K562 (cell line): Measurements from ENCODE around the gene CRYBG2. TPM values are rescaled to one million over a fixed set of nuclear protein-coding genes. Genes with fewer than 3 reads are reported as not detected.

Experiments used
- ATF1 ChIP-seq, 2 experiments: fragments of 450-650 bp in 1 of 2; IDR thresholded peaks; 2 replicates each; pipeline ENCODE4 v1.6.1; 2016; ENCODE audit warnings: missing compliant biosample characterization in 1 of 2, missing genetic modification characterization in 1 of 2
- ATF3 ChIP-seq, 2 experiments: fragments of 450-650 bp in 1 of 2; sonication (generic) in 1 of 2; formaldehyde crosslinking in 1 of 2; IDR thresholded peaks in 1 of 2; conservative IDR thresholded peaks in 1 of 2; 2 replicates each; pipeline versions ENCODE4 v1.6.1 to v1.8.1; 2016 to 2023; ENCODE audit warnings: mild to moderate bottlenecking in 2 of 2, moderate library complexity in 2 of 2, inconsistent platforms in 1 of 2, missing genetic modification reagents in 1 of 2
- BCOR ChIP-seq: fragments of 450-650 bp; IDR thresholded peaks from 2 replicates; pipeline ENCODE4 v1.6.1; 2016
- CBFA2T3 ChIP-seq: fragments of 450-650 bp; IDR thresholded peaks from 2 replicates; pipeline ENCODE4 v1.6.1; 2017
- CEBPG ChIP-seq, 3 experiments: fragments of 200-800 bp in 1 of 3; sonication (Bioruptor generic) in 1 of 3; sonication (generic) in 1 of 3; formaldehyde crosslinking in 1 of 3; IDR thresholded peaks in 2 of 3; conservative IDR thresholded peaks in 1 of 3; 2 replicates each; pipeline versions ENCODE4 v1.6.1 to v1.8.0; 2016 to 2022; ENCODE audit warnings: missing compliant biosample characterization in 2 of 3, missing genetic modification characterization in 2 of 3, mild to moderate bottlenecking in 1 of 3, missing genetic modification reagents in 1 of 3
- CREB1 ChIP-seq, 2 experiments: sonication (generic) in 1 of 2; formaldehyde crosslinking in 1 of 2; IDR thresholded peaks; 2 replicates each; pipeline versions ENCODE4 v1.6.1 to v1.8.0; 2012 to 2022; ENCODE audit warnings: inconsistent platforms in 1 of 2, mild to moderate bottlenecking in 1 of 2, missing genetic modification reagents in 1 of 2, moderate library complexity in 1 of 2
- CREM ChIP-seq: IDR thresholded peaks from 2 replicates; pipeline ENCODE4 v1.6.1; 2014; ENCODE audit warnings: antibody characterized with exemption, low read depth
- DACH1 ChIP-seq: fragments of 450-650 bp; IDR thresholded peaks from 2 replicates; pipeline ENCODE4 v1.6.1; 2018; ENCODE audit not compliant: partially characterized antibody
- E2F3 ChIP-seq: fragments of 250-450 bp; sonication (Bioruptor Pico); IDR thresholded peaks from 2 replicates; pipeline ENCODE4 v1.4.0; 2020; ENCODE audit warnings: mild to moderate bottlenecking
- FOXP4 ChIP-seq: sonication (generic); formaldehyde crosslinking; IDR thresholded peaks from 2 replicates; pipeline ENCODE4 v1.8.0; 2022; ENCODE audit warnings: mild to moderate bottlenecking, missing genetic modification reagents, borderline replicate concordance
- JUND ChIP-seq, 2 experiments: IDR thresholded peaks; 2 replicates in 1 of 2; 3 replicates in 1 of 2; pipeline ENCODE4 v1.6.1; 2011; ENCODE audit warnings: borderline replicate concordance in 2 of 2, low read depth in 2 of 2, low read length in 2 of 2, improper control_type of control experiment in 1 of 2, missing biosample characterization in 1 of 2, missing genetic modification characterization in 1 of 2, missing genetic modification reagents in 1 of 2
- MAX ChIP-seq: sonication (generic); formaldehyde crosslinking; IDR thresholded peaks from 2 replicates; pipeline ENCODE4 v1.9.0; 2022; ENCODE audit warnings: mild to moderate bottlenecking, missing genetic modification reagents
- RBM25 ChIP-seq: fragments of 200-400 bp; formaldehyde crosslinking; IDR thresholded peaks from 2 replicates; pipeline ENCODE4 v1.6.1; 2018; ENCODE audit warnings: low read length, low read depth, moderate library complexity; ENCODE audit not compliant: severe bottlenecking
- SMARCA5 ChIP-seq: fragments of 450-650 bp; IDR thresholded peaks from 2 replicates; pipeline ENCODE4 v1.6.1; 2016
- TCF3 ChIP-seq: sonication (generic); formaldehyde crosslinking; IDR thresholded peaks from 2 replicates; pipeline ENCODE4 v1.4.0; 2020; ENCODE audit warnings: mild to moderate bottlenecking, missing genetic modification reagents
- TFAP4 ChIP-seq: sonication (generic); formaldehyde crosslinking; IDR thresholded peaks from 2 replicates; pipeline ENCODE4 v1.8.0; 2022; ENCODE audit warnings: missing genetic modification reagents, mild to moderate bottlenecking, moderate library complexity, borderline replicate concordance
- ZEB2 ChIP-seq: fragments of 450-650 bp; IDR thresholded peaks from 2 replicates; pipeline ENCODE4 v1.6.1; 2016
- ZNF354B ChIP-seq: fragments of 250-450 bp; sonication (Bioruptor Pico); IDR thresholded peaks from 2 replicates; pipeline ENCODE4 v1.4.0; 2020
- ZNF584 ChIP-seq: fragments of 200-800 bp; sonication (Bioruptor generic); IDR thresholded peaks from 2 replicates; pipeline ENCODE4 v1.6.1; 2016; ENCODE audit warnings: low read depth, mild to moderate bottlenecking, missing genetic modification characterization, missing compliant biosample characterization
- polyA plus RNA-seq, 8 experiments: library from polyadenylated mRNA; depleted of rRNA in 4 of 8; stranded (reverse) in 5 of 8; unstranded in 3 of 8; fragments of >200 nt; fragmentation: Nextera tagmentation in 2 of 8; fragmentation: Illumina TruSeq in 1 of 8; extraction: Ambion mirVana in 2 of 8; extraction: Trizol in 1 of 8; gene quantifications; 2 replicates each; pipeline versions ENCODE4 v1.2.1 to v1.2.3, GENCODE V29; 2011 to 2014; ENCODE audit warnings: inconsistent platforms in 1 of 8, missing spikeins in 1 of 8
- total RNA-seq, 7 experiments: library from RNA; depleted of rRNA in 6 of 7; stranded (reverse); fragments of >200 nt in 6 of 7; fragmentation: Illumina TruSeq in 2 of 7; extraction: Trizol in 2 of 7; gene quantifications; 2 replicates each; pipeline versions ENCODE4 v1.2.1 to v1.2.3, GENCODE V29; 2011 to 2021; ENCODE audit warnings: low replicate concordance in 1 of 7

CRYBG2 gene
- total and polyA plus RNA-seq, 9 of the 15 experiments (the other 6 are each of a cell fraction or from before 2014, with no cell fraction given) = 0.39 to 8.5 (median 3.7) TPM

GRCh38 chr1:26358411-26359384, 4.8 kb upstream of the CRYBG2 start (continued):
- 0 out of 2 replicates have a peak, but pooled peaks have one; percentile 31 for TF ChIP-seq MAX (CRISPR knock-in tag)
- peak; percentile 85 for TF ChIP-seq JUND (IDR thresholded peaks at IDR 0.05; ENCODE audit: borderline replicate concordance, low read depth, low read length)
- peak; percentile 88 for TF ChIP-seq JUND (tag; IDR thresholded peaks at IDR 0.05; ENCODE audit: borderline replicate concordance, low read depth, low read length)
- peak; percentile 48; the same call in 1 of the 2 replicates for TF ChIP-seq ZEB2
- peak; percentile 74 for TF ChIP-seq RBM25
- TF ChIP-seq BCOR = peak; percentile 89
- peak; percentile 6; the same call in 1 of the 2 replicates for TF ChIP-seq TCF3 (CRISPR knock-in tag)
- no peak for TF ChIP-seq ZNF584 (CRISPR knock-in tag)
- TF ChIP-seq ZNF354B (CRISPR knock-in tag) = no peak
- peak; percentile 72 for TF ChIP-seq TFAP4 (CRISPR knock-in tag)
- peak; percentile 65 for TF ChIP-seq CREM
- no peak for TF ChIP-seq FOXP4
- 0 out of 2 replicates have a peak, but pooled peaks have one; percentile 9 for TF ChIP-seq CBFA2T3
- TF ChIP-seq ATF1 (CRISPR knock-in tag; IDR thresholded peaks at IDR 0.05) = no peak
- peak; percentile 80 for TF ChIP-seq ATF1 (tag; IDR thresholded peaks at IDR 0.05)
- TF ChIP-seq E2F3 (CRISPR knock-in tag) = no peak
- peak; percentile 75 for TF ChIP-seq DACH1
- TF ChIP-seq CREB1 (IDR thresholded peaks at IDR 0.05) = 0 out of 2 replicates have a peak, but pooled peaks have one; percentile 29
- peak; percentile 55; the same call in 1 of the 2 replicates for TF ChIP-seq CREB1 (CRISPR knock-in tag; IDR thresholded peaks at IDR 0.05)
- TF ChIP-seq ATF3 (IDR thresholded peaks at IDR 0.05) = peak; percentile 98
- no peak; the same call in 1 of the 2 replicates for TF ChIP-seq ATF3 (CRISPR knock-in tag; conservative IDR thresholded peaks at IDR 0.05)
- TF ChIP-seq CEBPG (CRISPR knock-in tag; IDR thresholded peaks at IDR 0.05) = no peak; the same call in 1 of the 2 replicates
- peak in 1 of 2 experiments; percentile 19; a peak in 1 of 4 replicates for TF ChIP-seq CEBPG (tag; conservative IDR thresholded peaks at IDR 0.05 in 1 of 2, IDR thresholded peaks at IDR 0.05 in 1 of 2)
- peak; percentile 89 for TF ChIP-seq SMARCA5
